ENCODE data around the gene TRPM1.

Gene TRPM1

DNA sequence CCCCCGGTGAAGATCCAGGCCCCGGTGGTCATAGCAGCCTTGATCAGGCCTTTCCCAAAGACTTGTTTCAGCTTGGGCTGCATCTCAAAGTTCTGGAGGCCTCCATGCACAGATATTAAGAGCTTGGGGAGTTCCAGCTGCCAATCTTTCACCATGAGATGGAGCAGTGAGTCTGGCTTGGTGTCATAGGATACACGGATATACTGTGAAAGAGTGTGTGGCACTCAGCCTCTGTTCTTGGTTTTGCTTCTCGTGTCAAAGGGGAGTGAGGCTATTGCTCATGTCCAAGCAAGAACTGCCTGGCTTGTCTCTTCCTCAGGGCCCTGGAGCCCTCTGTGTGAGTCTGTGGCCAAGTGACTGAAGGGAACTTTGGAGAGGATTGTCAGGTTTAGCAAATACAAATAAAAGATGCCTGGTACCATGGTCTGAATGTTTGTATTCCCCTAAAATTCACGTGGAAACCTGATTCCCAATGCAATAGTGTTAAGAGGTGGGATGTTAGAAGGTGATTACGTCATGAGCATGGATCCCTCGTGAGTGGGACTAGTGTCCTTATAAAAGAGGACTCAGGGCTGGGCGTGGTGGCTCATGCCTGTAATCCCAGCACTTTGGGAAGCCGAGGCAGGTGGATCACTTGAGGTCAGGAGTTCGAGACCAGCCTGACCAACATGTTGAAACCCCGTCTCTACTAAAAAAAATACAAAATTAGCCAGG is 33.5 kb downstream of the TRPM1 start:
- no peak for TF ChIP-seq FOXP2 (optimal IDR thresholded peaks at IDR 0.05; ENCODE audit: borderline replicate concordance, extremely low read depth, extremely low read length, insufficient read depth)
- TF ChIP-seq, protein P1, sequence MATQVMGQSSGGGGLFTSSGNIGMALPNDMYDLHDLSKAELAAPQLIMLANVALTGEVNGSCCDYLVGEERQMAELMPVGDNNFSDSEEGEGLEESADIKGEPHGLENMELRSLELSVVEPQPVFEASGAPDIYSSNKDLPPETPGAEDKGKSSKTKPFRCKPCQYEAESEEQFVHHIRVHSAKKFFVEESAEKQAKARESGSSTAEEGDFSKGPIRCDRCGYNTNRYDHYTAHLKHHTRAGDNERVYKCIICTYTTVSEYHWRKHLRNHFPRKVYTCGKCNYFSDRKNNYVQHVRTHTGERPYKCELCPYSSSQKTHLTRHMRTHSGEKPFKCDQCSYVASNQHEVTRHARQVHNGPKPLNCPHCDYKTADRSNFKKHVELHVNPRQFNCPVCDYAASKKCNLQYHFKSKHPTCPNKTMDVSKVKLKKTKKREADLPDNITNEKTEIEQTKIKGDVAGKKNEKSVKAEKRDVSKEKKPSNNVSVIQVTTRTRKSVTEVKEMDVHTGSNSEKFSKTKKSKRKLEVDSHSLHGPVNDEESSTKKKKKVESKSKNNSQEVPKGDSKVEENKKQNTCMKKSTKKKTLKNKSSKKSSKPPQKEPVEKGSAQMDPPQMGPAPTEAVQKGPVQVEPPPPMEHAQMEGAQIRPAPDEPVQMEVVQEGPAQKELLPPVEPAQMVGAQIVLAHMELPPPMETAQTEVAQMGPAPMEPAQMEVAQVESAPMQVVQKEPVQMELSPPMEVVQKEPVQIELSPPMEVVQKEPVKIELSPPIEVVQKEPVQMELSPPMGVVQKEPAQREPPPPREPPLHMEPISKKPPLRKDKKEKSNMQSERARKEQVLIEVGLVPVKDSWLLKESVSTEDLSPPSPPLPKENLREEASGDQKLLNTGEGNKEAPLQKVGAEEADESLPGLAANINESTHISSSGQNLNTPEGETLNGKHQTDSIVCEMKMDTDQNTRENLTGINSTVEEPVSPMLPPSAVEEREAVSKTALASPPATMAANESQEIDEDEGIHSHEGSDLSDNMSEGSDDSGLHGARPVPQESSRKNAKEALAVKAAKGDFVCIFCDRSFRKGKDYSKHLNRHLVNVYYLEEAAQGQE (IDR thresholded peaks at IDR 0.05; ENCODE audit: insufficient read depth in 1 of 2, low read depth in 2 of 2, low read length in 2 of 2) = no peak
- TF ChIP-seq TAF1 (IDR thresholded peaks at IDR 0.05; ENCODE audit: borderline replicate concordance, insufficient read depth, low read length) = no peak
- TF ChIP-seq POLR2AphosphoS5 (IDR thresholded peaks at IDR 0.05; ENCODE audit: low read depth, low read length) = no peak
- no peak for TF ChIP-seq SIN3A (IDR thresholded peaks at IDR 0.05; ENCODE audit: borderline replicate concordance, insufficient read depth, low read length)

DNA sequence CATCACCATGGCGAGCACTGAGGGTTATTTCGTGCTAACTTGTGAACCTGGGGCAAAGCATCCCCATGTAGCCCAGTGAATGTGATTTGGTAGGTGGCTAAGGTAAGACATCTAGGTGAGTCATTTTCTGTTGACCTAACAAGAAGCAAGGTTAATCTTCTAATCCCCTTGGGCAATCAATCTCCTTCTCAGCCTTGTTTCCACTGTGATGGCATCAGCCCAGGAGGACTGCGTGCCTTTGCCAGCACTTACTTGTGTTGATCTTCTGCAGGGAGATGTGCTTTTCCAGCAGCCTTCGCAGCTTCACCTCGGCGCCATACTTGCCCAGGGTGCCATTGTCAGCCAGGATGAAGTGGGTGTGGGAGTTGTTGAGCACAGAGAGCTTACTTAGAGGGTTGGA is 35.7 kb downstream of the TRPM1 start:
- TF ChIP-seq TAF1 (IDR thresholded peaks at IDR 0.05; ENCODE audit: borderline replicate concordance, insufficient read depth, low read length) (no peak), SIN3A (IDR thresholded peaks at IDR 0.05; ENCODE audit: borderline replicate concordance, insufficient read depth, low read length) (no peak), FOXP2 (optimal IDR thresholded peaks at IDR 0.05; ENCODE audit: borderline replicate concordance, extremely low read depth, extremely low read length, insufficient read depth) (no peak), POLR2AphosphoS5 (IDR thresholded peaks at IDR 0.05; ENCODE audit: low read depth, low read length) (no peak)
- TF ChIP-seq, protein P1 (IDR thresholded peaks at IDR 0.05; ENCODE audit: insufficient read depth in 1 of 2, low read depth in 2 of 2, low read length in 2 of 2) = no peak

DNA sequence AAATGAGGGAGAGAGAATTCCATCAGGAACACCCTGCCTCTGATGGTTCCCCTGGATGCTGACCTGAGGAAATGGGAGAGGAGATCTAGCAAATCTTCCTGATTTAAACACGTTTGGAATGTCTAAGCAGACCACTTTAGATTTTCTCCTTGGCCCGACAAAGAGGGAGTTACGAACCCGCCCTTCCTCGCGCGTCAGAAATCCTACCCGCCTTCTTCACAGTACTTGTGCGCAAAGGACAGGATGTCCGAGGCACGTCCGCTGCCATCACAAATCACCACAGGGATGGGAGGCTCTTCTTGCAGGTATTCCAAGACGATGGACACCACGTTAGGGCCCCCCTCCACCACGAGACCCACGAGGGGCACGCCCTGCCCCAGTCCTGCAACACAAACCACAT is 38.6 kb downstream of the TRPM1 start:
- TF ChIP-seq TAF1 (IDR thresholded peaks at IDR 0.05; ENCODE audit: borderline replicate concordance, insufficient read depth, low read length) (no peak), SIN3A (IDR thresholded peaks at IDR 0.05; ENCODE audit: borderline replicate concordance, insufficient read depth, low read length) (no peak), POLR2AphosphoS5 (IDR thresholded peaks at IDR 0.05; ENCODE audit: low read depth, low read length) (no peak), FOXP2 (optimal IDR thresholded peaks at IDR 0.05; ENCODE audit: borderline replicate concordance, extremely low read depth, extremely low read length, insufficient read depth) (no peak)
- TF ChIP-seq, protein P1 (IDR thresholded peaks at IDR 0.05; ENCODE audit: insufficient read depth in 1 of 2, low read depth in 2 of 2, low read length in 2 of 2) = no peak

- TF ChIP-seq FOXP2 (optimal IDR thresholded peaks at IDR 0.05; ENCODE audit: borderline replicate concordance, extremely low read depth, extremely low read length, insufficient read depth) (no peak), SIN3A (IDR thresholded peaks at IDR 0.05; ENCODE audit: borderline replicate concordance, insufficient read depth, low read length) (no peak), TAF1 (IDR thresholded peaks at IDR 0.05; ENCODE audit: borderline replicate concordance, insufficient read depth, low read length) (no peak), POLR2AphosphoS5 (IDR thresholded peaks at IDR 0.05; ENCODE audit: low read depth, low read length) (no peak)
- TF ChIP-seq, protein P1 (IDR thresholded peaks at IDR 0.05; ENCODE audit: insufficient read depth in 1 of 2, low read depth in 2 of 2, low read length in 2 of 2) = no peak
Measured at GRCh38 chr15:31062310-31062847, 39.1 kb downstream of the TRPM1 start.
